DND-41 (cell line): ENCODE results near the gene TNFAIP2.

ENCODE experiments used
- ATAC-seq: fragments of 200-7000 bp; cut with Tn5 transposase; 3 replicates; pipeline ENCODE4 v1.9.1; 2021; ENCODE audit warnings: low read depth; ENCODE audit not compliant: insufficient read depth
- DNase-seq: peaks from one replicate; pipeline ENCODE4 v3.0.0-alpha.2; 2020
- H2AFZ ChIP-seq: 2 replicates; pipeline ENCODE4 v1.6.0; 2012; ENCODE audit warnings: low read depth, low read length
- H3K27ac ChIP-seq: 2 replicates; pipeline ENCODE4 v1.5.1; 2012; ENCODE audit warnings: low read length, inconsistent platforms
- H3K27me3 ChIP-seq: fragments of 200-600 bp; sonication (generic); 2 replicates; pipeline ENCODE4 v1.6.0; 2012; ENCODE audit warnings: low read length, mild to moderate bottlenecking, inconsistent platforms; ENCODE audit not compliant: insufficient read depth, poor library complexity
- H3K36me3 ChIP-seq: 2 replicates; pipeline ENCODE4 v1.5.1; 2012; ENCODE audit warnings: low read length, inconsistent platforms; ENCODE audit not compliant: insufficient read depth
- H3K4me1 ChIP-seq: 2 replicates; pipeline ENCODE4 v1.5.1; 2012; ENCODE audit warnings: mild to moderate bottlenecking, low read length; ENCODE audit not compliant: insufficient read depth
- H3K4me2 ChIP-seq: 2 replicates; pipeline ENCODE4 v1.6.0; 2012; ENCODE audit warnings: mild to moderate bottlenecking, moderate library complexity, low read length, inconsistent platforms; ENCODE audit not compliant: insufficient read depth
- H3K4me3 ChIP-seq, 2 experiments: fragments of 200-600 bp in 1 of 2; shearing (Covaris generic) in 1 of 2; 2 replicates each; pipeline ENCODE4 v1.5.1; 2012 to 2016; ENCODE audit warnings: inconsistent platforms in 2 of 2, low read length in 2 of 2, mild to moderate bottlenecking in 2 of 2, low read depth in 1 of 2, moderate library complexity in 1 of 2
- H3K79me2 ChIP-seq: 2 replicates; pipeline ENCODE4 v1.6.0; 2012; ENCODE audit warnings: low read length, inconsistent platforms; ENCODE audit not compliant: insufficient read depth
- H3K9ac ChIP-seq: 2 replicates; pipeline ENCODE4 v1.6.0; 2012; ENCODE audit warnings: low read depth, mild to moderate bottlenecking, inconsistent platforms, low read length, moderate library complexity
- H3K9me3 ChIP-seq: 2 replicates; pipeline ENCODE4 v1.5.1; 2012; ENCODE audit warnings: low read length, moderate library complexity, mild to moderate bottlenecking, inconsistent platforms; ENCODE audit not compliant: insufficient read depth, severe bottlenecking
- H4K20me1 ChIP-seq: 2 replicates; pipeline ENCODE4 v1.6.0; 2012; ENCODE audit warnings: low read length; ENCODE audit not compliant: insufficient read depth
- CTCF ChIP-seq: IDR thresholded peaks from 2 replicates; pipeline ENCODE4 v1.5.1; 2012; ENCODE audit warnings: borderline replicate concordance, low read length, moderate library complexity, mild to moderate bottlenecking; ENCODE audit not compliant: poor library complexity, severe bottlenecking; ENCODE audit errors: extremely low read depth
- EZH2 ChIP-seq: IDR thresholded peaks from 3 replicates; pipeline ENCODE4 v1.6.1; 2012; ENCODE audit warnings: borderline replicate concordance, low read depth, mild to moderate bottlenecking, moderate library complexity, low read length, inconsistent platforms; ENCODE audit not compliant: severe bottlenecking

Gene TNFAIP2

GRCh38 chr14:103111232-103111868, 11.9 kb upstream of the TNFAIP2 start:
- H3K27me3 ChIP-seq = no peaks in the 10 kb centered on the region
- no peaks in the 10 kb centered on the region for H3K4me1 ChIP-seq
- H3K27ac ChIP-seq = no peak overlapping the region
- no peak for DNase-seq
- TF ChIP-seq CTCF (no peak), EZH2 (no peak)
- H3K36me3 ChIP-seq = no peaks in the 10 kb centered on the region
- no peaks in the 10 kb centered on the region for H3K79me2 ChIP-seq
- H3K4me3 ChIP-seq = no peak overlapping the region
- H3K4me2 ChIP-seq = no peak overlapping the region
- no peak overlapping the region for H2AFZ ChIP-seq
- H3K9me3 ChIP-seq = no peaks in the 10 kb centered on the region
- H3K9ac ChIP-seq = no peak overlapping the region
- 0 out of 2 replicates have a peak, but pooled peaks cover 3% of the 10 kb centered on the region for H4K20me1 ChIP-seq
- no peak for ATAC-seq

GRCh38 chr14:103112400-103113243, 10.6 kb upstream of the TNFAIP2 start:
- Histone ChIP-seq H2AFZ (no peak overlapping the region), H3K27ac (no peak overlapping the region), H3K4me1 (no peaks in the 10 kb centered on the region), H3K79me2 (no peaks in the 10 kb centered on the region), H3K9me3 (no peaks in the 10 kb centered on the region), H3K9ac (no peak overlapping the region), H3K4me2 (no peak overlapping the region), H4K20me1 (no peaks in the 10 kb centered on the region), H3K4me3 (no peak overlapping the region), H3K36me3 (no peaks in the 10 kb centered on the region), H3K27me3 (no peaks in the 10 kb centered on the region)
- no peak for ATAC-seq
- DNase-seq = no peak
- TF ChIP-seq CTCF = no peak
- TF ChIP-seq EZH2 = no peak

GRCh38 chr14:103113303-103113702, 10.0 kb upstream of the TNFAIP2 start:
- H3K9ac ChIP-seq = no peak overlapping the region
- H3K4me2 ChIP-seq = no peak overlapping the region
- H4K20me1 ChIP-seq = no peaks in the 10 kb centered on the region
- H3K27me3 ChIP-seq = no peaks in the 10 kb centered on the region
- no peak for DNase-seq
- ATAC-seq = no peak
- H3K4me1 ChIP-seq = no peaks in the 10 kb centered on the region
- no peaks in the 10 kb centered on the region for H3K79me2 ChIP-seq
- H3K4me3 ChIP-seq = no peak overlapping the region
- H3K9me3 ChIP-seq = no peaks in the 10 kb centered on the region
- no peak overlapping the region for H3K27ac ChIP-seq
- no peaks in the 10 kb centered on the region for H3K36me3 ChIP-seq
- TF ChIP-seq EZH2 (no peak), CTCF (no peak)
- no peak overlapping the region for H2AFZ ChIP-seq
